ENCODE measurements around the gene FAM161B. TPM values are rescaled to one million over a fixed set of nuclear protein-coding genes. Genes with fewer than 3 reads are reported as not detected.
"Not testable (repeated sequence)": the region's sequence is repeated elsewhere in the genome, so short reads cannot be mapped to it uniquely, and the experiment has no call there.

The FAM161B gene
- 0.76 and 0.83 TPM in 2 replicates for total RNA-seq

DNA sequence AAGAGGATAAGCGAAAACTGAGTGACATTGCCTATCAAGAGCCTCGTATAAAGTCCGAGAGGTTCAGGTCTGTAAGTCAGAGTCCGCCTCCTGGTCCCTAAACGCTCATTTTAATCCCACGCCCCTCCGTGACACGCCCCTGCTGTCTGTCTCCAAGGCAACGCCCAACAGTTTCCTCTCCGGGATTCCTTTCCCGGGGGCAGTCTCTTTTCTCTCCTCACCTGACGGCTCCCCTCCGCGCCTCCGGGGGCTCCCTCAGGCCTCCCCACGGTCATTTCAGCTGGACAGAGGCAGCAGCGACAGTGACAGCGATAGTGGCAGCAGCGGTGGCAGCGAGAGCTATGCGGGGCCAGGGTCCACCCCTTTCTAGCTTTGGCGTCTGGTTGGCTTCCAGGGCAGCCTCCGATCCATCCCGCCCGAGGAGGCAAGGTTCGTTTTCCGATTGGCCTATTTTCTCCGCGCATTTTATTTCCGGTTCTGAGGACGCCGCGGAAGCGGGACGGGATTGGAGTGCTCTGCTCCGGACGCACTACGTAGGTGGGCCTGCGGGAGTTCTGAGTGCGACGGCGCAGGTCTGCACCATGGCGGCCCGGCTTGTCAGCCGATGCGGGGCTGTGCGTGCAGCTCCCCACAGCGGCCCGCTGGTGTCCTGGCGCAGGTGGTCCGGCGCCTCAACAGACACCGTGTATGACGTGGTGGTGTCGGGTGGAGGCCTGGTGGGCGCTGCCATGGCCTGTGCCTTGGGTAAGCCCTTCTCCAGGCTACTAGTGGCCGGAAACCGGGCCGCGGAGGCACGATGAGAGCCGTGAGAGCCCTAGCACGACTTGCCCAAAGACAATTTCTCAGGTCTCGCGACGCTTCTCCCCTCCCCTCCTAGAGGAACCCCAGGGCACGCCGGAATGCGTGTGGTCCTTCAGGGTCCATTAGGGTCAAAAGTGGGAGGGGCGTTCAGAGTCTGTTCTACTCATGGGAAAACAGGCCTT is at the start of gene FAM161B, which contains the start of gene COQ6:
FAM161B (minus strand) TSS at position 343 of the 983 bp plus-strand sequence; CDS start at position 275, 68 bp downstream.
COQ6 (plus strand) TSS at position 551 of the 983 bp plus-strand sequence; CDS start at position 582, 31 bp downstream.
- Mint-ChIP-seq H3K4me3 (peak within 1 kb of the TSS; percentile 99), H3K27me3 (ENCODE audit: insufficient read depth) (no peaks in the 10 kb centered on the region), H3K9me3 (no peaks in the 10 kb centered on the region), H3K27ac (peak within 1 kb of the TSS; percentile 88), H3K4me1 (ENCODE audit: low read depth) (peaks cover 21% of the 10 kb centered on the region), H3K36me3 (ENCODE audit: low read depth) (peaks cover 8% of the 10 kb centered on the region)
- intact Hi-C loops (cut with micrococcal nuclease), result loop anchor here (1.0 to 10.0 kb wide), 7 partner anchors 64 to 814 kb away; partner anchors contain the start of genes ALDH6A1, BBOF1, ENTPD5 and LIN52
- DNase-seq (ENCODE audit: low spot score), result peak; percentile 93

DNA sequence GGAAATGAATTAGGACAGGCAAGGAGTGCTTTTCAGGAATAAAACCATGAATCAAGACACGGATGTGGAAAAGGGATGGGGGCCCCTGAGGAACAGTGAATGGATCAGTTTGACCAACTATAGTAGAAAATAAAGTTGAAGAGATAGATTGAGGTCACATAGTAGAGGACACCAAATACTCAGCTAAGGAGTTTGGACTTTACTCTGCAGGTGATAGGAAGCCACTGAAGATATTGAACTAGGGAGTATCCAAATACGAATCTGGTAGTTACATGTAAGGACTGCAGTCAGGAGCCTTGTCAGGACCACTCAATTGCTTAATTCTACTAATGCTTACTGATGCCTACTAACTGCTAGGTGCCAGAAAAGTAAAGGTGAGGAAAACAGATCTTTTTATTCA is 48.8 kb upstream of the FAM161B start:
- H3K9me3 Mint-ChIP-seq, result no peaks in the 10 kb centered on the region
- no peaks in the 10 kb centered on the region for H3K4me1 Mint-ChIP-seq (ENCODE audit: low read depth)
- no peaks in the 10 kb centered on the region for H3K27me3 Mint-ChIP-seq (ENCODE audit: insufficient read depth)
- no peak for DNase-seq (ENCODE audit: low spot score)
- H3K36me3 Mint-ChIP-seq (ENCODE audit: low read depth), result peaks cover 1% of the 10 kb centered on the region
- no peak overlapping the region for H3K27ac Mint-ChIP-seq
- intact Hi-C loops (cut with micrococcal nuclease), result no loop called here
- no peak overlapping the region for H3K4me3 Mint-ChIP-seq

- Mint-ChIP-seq H3K27ac (no peak overlapping the region), H3K36me3 (ENCODE audit: low read depth) (peaks cover 1% of the 10 kb centered on the region), H3K27me3 (ENCODE audit: insufficient read depth) (no peaks in the 10 kb centered on the region), H3K4me3 (no peak overlapping the region), H3K4me1 (ENCODE audit: low read depth) (no peaks in the 10 kb centered on the region), H3K9me3 (no peaks in the 10 kb centered on the region)
- intact Hi-C loops (cut with micrococcal nuclease), result no loop called here
- DNase-seq (ENCODE audit: low spot score), result no peak
These were observed 48.1 kb upstream of the FAM161B start for GRCh38 chr14:73997944-73998447.

GRCh38 chr14:73997108-73997943 is 47.4 kb upstream of the FAM161B start:
- Mint-ChIP-seq H3K4me3 (no peak overlapping the region), H3K36me3 (ENCODE audit: low read depth) (peaks cover 1% of the 10 kb centered on the region), H3K27ac (no peak overlapping the region), H3K4me1 (ENCODE audit: low read depth) (no peaks in the 10 kb centered on the region), H3K27me3 (ENCODE audit: insufficient read depth) (no peaks in the 10 kb centered on the region), H3K9me3 (no peaks in the 10 kb centered on the region)
- DNase-seq (ENCODE audit: low spot score), result no peak
- intact Hi-C loops (cut with micrococcal nuclease), result no loop called here

GRCh38 chr14:73996731-73997107 is 46.8 kb upstream of the FAM161B start:
- peaks cover 1% of the 10 kb centered on the region for H3K36me3 Mint-ChIP-seq (ENCODE audit: low read depth)
- intact Hi-C loops (cut with micrococcal nuclease), result no loop called here
- no peaks in the 10 kb centered on the region for H3K4me1 Mint-ChIP-seq (ENCODE audit: low read depth)
- no peaks in the 10 kb centered on the region for H3K27me3 Mint-ChIP-seq (ENCODE audit: insufficient read depth)
- no peaks in the 10 kb centered on the region for H3K9me3 Mint-ChIP-seq
- H3K27ac Mint-ChIP-seq, result no peak overlapping the region
- no peak for DNase-seq (ENCODE audit: low spot score)
- H3K4me3 Mint-ChIP-seq, result no peak overlapping the region

- Mint-ChIP-seq H3K27ac (no peak overlapping the region), H3K27me3 (ENCODE audit: insufficient read depth) (no peaks in the 10 kb centered on the region), H3K9me3 (no peaks in the 10 kb centered on the region), H3K36me3 (ENCODE audit: low read depth) (peaks cover 1% of the 10 kb centered on the region), H3K4me3 (no peak overlapping the region), H3K4me1 (ENCODE audit: low read depth) (no peaks in the 10 kb centered on the region)
- no peak for DNase-seq (ENCODE audit: low spot score)
- intact Hi-C loops (cut with micrococcal nuclease), result no loop called here
These were observed 46.1 kb upstream of the FAM161B start for GRCh38 chr14:73995977-73996378.

- H3K36me3 Mint-ChIP-seq (ENCODE audit: low read depth); H3K27me3 Mint-ChIP-seq (ENCODE audit: insufficient read depth); H3K9me3 Mint-ChIP-seq; H3K4me3 Mint-ChIP-seq; H3K4me1 Mint-ChIP-seq (ENCODE audit: low read depth); intact Hi-C loops (cut with micrococcal nuclease); DNase-seq (ENCODE audit: low spot score); H3K27ac Mint-ChIP-seq: not testable (repeated sequence)
These were observed 45.0 kb upstream of the FAM161B start for GRCh38 chr14:73994926-73995325.

DNA sequence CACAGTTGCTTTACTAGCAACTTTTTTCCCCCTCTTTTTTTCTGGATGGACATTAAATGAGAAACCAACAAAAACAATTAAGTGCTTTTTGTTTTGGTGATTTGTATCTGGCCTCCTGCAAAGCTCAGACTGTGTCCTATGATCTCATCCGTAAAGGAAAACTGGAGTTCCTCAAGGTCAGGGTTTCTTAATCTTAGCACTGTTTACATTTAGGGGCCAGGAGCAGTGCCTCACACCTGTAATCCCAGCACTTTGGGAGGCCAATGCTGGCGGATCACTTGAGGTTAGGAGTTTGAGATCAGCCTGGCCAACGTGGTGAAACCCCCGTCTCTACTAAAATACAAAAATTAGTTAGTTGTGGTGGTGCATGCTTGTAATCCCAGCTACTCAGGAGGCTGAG is 41.2 kb upstream of the FAM161B start:
- Mint-ChIP-seq H3K4me3 (no peak overlapping the region), H3K36me3 (ENCODE audit: low read depth) (peaks cover 5% of the 10 kb centered on the region), H3K27ac (no peak overlapping the region), H3K27me3 (ENCODE audit: insufficient read depth) (no peaks in the 10 kb centered on the region), H3K4me1 (ENCODE audit: low read depth) (no peaks in the 10 kb centered on the region), H3K9me3 (no peaks in the 10 kb centered on the region)
- no peak for DNase-seq (ENCODE audit: low spot score)
- intact Hi-C loops (cut with micrococcal nuclease), result no loop called here

GRCh38 chr14:73988656-73989055 is 38.8 kb upstream of the FAM161B start:
- H3K27ac Mint-ChIP-seq; DNase-seq (ENCODE audit: low spot score); H3K4me1 Mint-ChIP-seq (ENCODE audit: low read depth); H3K27me3 Mint-ChIP-seq (ENCODE audit: insufficient read depth); H3K4me3 Mint-ChIP-seq; intact Hi-C loops (cut with micrococcal nuclease); H3K9me3 Mint-ChIP-seq: not testable (repeated sequence)
- H3K36me3 Mint-ChIP-seq (ENCODE audit: low read depth), result peaks cover 15% of the 10 kb centered on the region

DNA sequence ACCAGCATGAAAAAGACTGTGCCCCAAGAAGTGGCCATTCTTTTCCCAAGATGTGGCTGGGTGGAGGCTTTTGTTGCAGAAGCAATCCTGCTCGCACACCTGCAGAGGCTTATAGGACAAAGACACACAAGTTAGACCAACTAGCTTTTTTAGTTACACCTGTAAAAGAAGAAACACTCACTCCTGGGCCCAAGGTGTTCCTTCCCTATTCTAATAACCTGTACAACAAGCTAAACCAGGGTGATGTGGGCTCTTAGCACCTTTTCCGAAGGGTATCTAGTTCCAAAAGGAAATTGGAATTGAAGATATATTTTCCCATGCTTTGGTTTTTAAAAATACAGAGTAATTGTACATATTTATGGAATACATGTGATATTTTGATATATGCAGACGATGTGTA is 38.2 kb upstream of the FAM161B start:
- no peak for DNase-seq (ENCODE audit: low spot score)
- H3K27ac Mint-ChIP-seq, result no peak overlapping the region

GRCh38 chr14:73977896-73978295 is 28.0 kb upstream of the FAM161B start:
- Mint-ChIP-seq H3K27me3 (ENCODE audit: insufficient read depth) (no peaks in the 10 kb centered on the region), H3K4me3 (no peak overlapping the region), H3K27ac (no peak overlapping the region), H3K36me3 (ENCODE audit: low read depth) (peaks cover 4% of the 10 kb centered on the region), H3K9me3 (no peaks in the 10 kb centered on the region), H3K4me1 (ENCODE audit: low read depth) (no peaks in the 10 kb centered on the region)
- intact Hi-C loops (cut with micrococcal nuclease), result no loop called here
- no peak for DNase-seq (ENCODE audit: low spot score)

More for the DNA sequence above, 38.2 kb upstream of the FAM161B start:
- Mint-ChIP-seq H3K9me3 (no peaks in the 10 kb centered on the region), H3K27me3 (ENCODE audit: insufficient read depth) (no peaks in the 10 kb centered on the region), H3K4me3 (no peak overlapping the region), H3K36me3 (ENCODE audit: low read depth) (peaks cover 15% of the 10 kb centered on the region), H3K4me1 (ENCODE audit: low read depth) (no peaks in the 10 kb centered on the region)
- intact Hi-C loops (cut with micrococcal nuclease), result no loop called here

DNA sequence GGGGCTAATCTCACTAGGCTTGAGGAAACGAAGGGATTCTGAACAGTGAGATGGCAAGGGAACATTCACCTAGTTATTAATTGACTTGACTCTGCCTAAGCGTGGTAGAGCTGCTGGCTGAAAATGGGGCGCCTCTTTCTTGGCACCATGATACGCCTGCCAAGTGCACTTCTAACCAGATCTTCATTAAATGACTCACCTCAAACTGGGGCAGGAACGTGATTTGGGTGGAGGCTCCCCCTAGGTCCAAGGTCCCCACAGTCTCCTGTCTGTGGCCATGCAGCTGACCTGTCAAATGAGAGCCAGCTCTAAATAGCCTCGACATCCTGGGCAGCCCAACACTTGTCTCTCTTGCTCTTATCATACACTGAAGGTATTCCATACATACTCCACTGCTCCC is 26.2 kb upstream of the FAM161B start:
- no peak for DNase-seq (ENCODE audit: low spot score)
- Mint-ChIP-seq H3K36me3 (ENCODE audit: low read depth) (peaks cover 9% of the 10 kb centered on the region), H3K27ac (no peak overlapping the region), H3K4me1 (ENCODE audit: low read depth) (no peaks in the 10 kb centered on the region), H3K4me3 (no peak overlapping the region), H3K27me3 (ENCODE audit: insufficient read depth) (no peaks in the 10 kb centered on the region), H3K9me3 (no peaks in the 10 kb centered on the region)
- intact Hi-C loops (cut with micrococcal nuclease), result no loop called here

All from activated T-helper 1 cell treated with anti-CD3 and anti-CD28 coated beads, Interleukin-12 subunit alpha, Interleukin-12 subunit beta, Interleukin-2, Interleukin-4 antibody, amounts not matched to agents 30 ng/mL and 10 ng/mL and 1 ng/mL, durations not matched to agents 14 hours and 24 hours and 36 hours (primary cell).